ENCODE results near the gene PIK3C2G.

Gene PIK3C2G

DNA sequence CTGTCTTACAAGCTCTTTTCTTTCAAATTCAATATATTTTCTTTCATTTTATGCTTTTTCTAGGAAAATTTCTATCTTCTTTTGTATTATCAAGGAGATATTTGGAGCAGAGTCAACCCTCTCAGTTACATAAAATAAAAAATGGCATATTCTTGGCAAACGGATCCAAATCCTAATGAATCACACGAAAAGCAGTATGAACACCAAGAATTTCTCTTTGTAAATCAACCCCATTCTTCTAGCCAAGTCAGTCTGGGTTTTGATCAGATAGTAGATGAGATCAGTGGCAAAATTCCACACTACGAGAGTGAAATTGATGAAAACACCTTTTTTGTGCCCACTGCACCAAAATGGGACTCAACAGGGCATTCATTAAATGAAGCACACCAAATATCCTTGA lies 20.6 kb downstream of the PIK3C2G start:
- no peak for DNase-seq

DNA sequence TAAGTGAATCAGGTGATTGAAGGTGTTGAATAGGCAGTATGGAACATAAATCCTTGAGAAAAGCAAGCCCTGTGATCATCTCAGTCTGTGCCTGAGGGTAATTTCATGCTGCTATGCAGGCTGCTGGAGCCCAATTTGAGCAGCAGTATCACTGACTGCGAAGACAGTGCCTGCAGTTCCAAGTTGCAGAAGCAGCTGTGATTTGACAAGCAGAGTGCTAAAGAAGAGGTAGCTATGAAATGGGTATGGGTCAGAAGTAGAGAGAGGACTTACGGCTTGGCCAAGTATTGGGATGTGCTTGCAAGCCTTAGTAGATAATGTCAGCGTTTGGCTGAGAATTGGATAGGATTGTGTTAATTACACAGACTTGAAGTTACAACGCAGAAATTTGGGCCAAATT lies 22.5 kb downstream of the PIK3C2G start:
- no peak for DNase-seq

- DNase-seq = no peak
Measured at GRCh38 chr12:18284386-18284785, 23.1 kb downstream of the PIK3C2G start.

DNA sequence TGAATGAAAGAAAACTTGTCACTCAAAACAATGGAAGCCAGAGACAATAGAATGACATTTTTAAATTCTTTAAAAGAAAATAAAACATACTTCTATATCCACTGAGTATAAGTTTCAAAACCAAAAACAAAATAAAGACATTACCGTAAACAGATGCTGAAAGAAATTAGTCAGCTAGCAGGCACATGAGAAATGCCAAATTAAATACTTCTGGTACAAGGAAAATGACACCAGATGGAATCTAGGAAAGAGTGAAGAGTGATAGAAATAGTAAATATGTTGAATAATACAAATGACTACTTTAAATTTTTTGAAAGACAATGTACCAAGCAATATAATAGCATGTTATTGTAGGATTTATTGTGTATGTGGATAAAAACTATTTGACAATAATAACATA lies 23.8 kb downstream of the PIK3C2G start:
- DNase-seq = no peak

DNA sequence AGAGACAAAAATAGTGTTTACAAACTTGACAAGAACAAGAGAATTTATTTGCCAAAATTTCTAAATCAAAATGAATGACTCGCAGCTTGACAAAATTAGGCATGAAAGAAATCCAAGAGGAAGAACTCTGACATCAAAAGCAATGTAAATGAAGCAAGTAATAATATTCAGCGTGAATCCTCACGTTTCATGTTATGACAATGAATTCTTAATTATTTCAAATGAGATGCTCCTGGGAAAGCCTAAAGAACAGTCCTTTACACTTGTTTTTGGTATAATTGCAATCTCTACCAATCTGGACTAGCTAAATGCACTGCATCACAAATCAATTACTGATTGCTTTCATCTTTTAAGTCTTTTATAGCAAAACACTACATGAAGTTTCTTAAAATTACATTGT lies 29.1 kb downstream of the PIK3C2G start:
- no peak for DNase-seq

GRCh38 chr12:18294889-18295288 lies 33.6 kb downstream of the PIK3C2G start:
- no peak for DNase-seq

DNA sequence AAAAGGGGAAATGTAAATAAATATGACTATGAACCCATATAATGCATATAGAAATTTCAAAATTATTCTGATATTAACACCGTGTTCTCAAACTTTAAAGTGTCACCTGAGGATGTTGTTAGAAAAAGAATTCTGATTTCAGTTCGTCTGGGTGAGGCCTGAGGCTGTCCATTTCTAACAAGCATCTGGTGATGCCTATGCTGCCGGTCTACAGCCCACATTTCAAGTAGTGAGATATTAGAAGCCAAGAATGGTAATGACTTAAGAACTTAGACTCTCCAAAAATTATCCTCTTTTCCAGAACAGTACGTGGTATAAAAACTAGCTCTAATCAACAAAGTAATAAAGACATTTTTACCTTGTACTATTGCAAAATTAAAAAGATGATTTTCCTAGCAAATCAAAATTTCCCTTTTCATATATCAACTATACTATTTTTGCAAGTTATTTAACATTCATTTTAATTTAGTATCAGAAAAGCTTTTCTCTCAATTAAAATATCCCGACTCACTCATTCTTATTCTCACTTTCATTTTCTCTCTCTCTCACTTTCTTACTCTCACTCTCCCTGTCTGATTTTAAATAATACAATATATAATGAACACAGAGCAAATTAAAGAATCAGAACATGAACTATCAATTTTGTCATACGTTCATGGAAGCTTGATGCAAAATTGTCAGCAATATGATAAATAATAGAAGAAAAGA lies 35.0 kb downstream of the PIK3C2G start:
- no peak for DNase-seq

DNA sequence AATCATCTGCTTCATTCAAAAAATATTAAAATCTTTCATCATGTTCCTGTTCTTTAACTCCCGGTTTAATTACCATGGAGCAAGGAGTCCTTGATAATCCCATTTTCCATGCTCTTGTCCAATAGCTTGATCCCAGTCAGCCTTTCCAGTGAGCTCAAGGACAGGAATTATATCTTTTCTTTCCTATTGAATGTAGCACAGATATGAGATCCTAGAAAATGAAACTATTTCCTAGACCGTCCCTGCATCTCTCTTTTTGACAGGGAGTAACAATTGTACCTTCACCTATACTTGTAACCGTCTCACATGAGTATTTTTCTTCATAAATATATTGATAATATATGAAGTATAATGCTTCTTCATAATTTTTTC lies 35.6 kb downstream of the PIK3C2G start:
- no peak for DNase-seq

GRCh38 chr12:18297902-18298301 lies 36.6 kb downstream of the PIK3C2G start:
- no peak for DNase-seq

DNA sequence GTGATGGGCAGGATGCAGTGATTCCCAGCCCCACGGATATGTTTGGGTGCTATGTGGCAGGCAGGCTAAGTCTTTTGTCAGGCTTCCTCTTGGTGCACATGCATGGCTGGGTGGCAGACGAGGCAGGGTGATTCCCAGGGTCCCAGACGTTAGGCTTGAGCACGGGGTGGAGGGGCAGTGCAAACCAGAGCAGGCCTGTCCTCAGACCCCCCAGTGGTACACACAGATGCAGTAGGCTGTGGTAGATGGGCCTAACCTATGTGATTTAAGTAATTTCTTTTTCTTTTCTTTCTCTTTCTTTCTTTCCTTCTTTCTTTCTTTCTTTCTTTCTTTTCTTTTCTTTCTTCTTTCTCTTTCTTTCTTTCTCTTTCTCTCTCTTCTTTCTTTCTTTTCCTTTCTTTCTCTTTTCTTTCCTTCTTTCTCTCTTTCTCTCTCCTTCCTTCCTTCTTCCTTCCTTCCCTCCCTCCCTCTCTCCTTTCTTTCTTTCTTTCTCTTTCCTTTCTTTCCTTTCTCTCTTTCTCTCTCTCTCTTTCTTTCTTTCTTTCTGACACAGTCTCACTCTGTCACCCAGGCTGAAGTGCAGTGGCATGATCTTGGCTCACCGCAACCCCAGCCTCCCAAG lies 41.6 kb downstream of the PIK3C2G start:
- DNase-seq = no peak

GRCh38 chr12:18304609-18305008 lies 43.3 kb downstream of the PIK3C2G start:
- no peak for DNase-seq

GRCh38 chr12:18306311-18306710 lies 45.0 kb downstream of the PIK3C2G start:
- no peak for DNase-seq

GRCh38 chr12:18313306-18313705 lies 52.0 kb downstream of the PIK3C2G start:
- DNase-seq = no peak

GRCh38 chr12:18320036-18320617 lies 58.8 kb downstream of the PIK3C2G start:
- DNase-seq = no peak

DNA sequence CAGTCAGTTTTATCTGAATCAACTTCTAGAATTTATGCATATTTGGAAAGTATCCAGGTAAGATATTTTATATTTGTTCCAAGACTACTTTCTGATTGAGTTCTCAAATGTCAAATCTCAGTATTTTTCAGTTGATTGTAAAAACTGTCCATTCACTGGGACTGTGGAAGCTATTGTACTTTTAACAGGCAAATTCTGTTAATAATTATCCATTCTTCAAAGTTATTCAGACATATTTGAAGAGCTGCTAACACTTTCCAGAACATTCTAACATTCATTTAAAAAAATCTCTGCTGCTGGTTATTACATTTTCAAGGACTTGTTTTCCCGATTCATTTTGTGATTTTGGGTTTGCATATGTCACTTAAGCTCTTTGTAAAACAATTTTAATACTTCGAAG lies 59.7 kb downstream of the PIK3C2G start:
- DNase-seq = no peak

- DNase-seq = no peak
Measured at GRCh38 chr12:18323159-18323558, 61.8 kb downstream of the PIK3C2G start.

DNA sequence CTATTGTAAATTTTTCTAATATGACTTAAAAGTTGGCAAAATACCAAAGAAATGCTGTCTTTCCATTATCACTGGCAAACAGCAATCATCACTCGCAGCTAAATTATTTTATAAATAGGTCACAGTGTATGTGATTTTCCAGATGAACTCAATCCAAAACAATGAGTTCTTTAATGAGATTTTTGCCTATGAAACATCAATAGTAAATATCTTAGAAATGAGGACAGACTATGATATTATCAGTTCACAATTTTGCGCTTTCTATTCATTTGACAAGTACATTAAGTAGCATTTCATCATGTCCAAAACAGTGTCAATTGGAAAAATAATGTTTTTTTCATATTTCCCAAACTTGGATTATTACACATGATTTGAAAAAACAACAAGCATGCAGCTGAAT lies 65.7 kb downstream of the PIK3C2G start:
- no peak for DNase-seq

DNA sequence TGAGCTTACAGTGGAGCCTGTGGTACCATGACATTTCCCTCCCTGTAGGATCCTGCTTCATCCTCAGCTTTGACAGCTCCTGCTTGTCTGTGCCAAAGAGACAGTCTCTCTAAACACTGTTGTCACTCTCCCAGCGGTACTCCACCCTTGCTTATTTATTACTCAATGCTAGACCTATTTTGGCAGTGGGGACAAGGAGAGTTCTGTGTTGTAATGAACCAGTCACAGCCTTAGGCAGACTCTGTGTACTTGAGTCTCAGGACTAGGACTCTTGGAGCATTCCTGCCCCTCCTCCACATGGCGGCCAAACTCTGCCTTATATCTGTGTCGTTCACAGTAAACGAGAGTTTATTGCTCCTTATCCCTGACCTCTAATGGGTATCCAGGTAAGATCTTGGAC lies 70.9 kb downstream of the PIK3C2G start:
- no peak for DNase-seq

GRCh38 chr12:18339633-18340032 lies 78.3 kb downstream of the PIK3C2G start:
- DNase-seq = no peak

GRCh38 chr12:18340186-18340585 lies 78.9 kb downstream of the PIK3C2G start:
- no peak for DNase-seq

GRCh38 chr12:18340786-18341185 lies 79.5 kb downstream of the PIK3C2G start:
- DNase-seq = no peak

GRCh38 chr12:18343708-18344107 lies 82.4 kb downstream of the PIK3C2G start:
- DNase-seq = no peak

DNA sequence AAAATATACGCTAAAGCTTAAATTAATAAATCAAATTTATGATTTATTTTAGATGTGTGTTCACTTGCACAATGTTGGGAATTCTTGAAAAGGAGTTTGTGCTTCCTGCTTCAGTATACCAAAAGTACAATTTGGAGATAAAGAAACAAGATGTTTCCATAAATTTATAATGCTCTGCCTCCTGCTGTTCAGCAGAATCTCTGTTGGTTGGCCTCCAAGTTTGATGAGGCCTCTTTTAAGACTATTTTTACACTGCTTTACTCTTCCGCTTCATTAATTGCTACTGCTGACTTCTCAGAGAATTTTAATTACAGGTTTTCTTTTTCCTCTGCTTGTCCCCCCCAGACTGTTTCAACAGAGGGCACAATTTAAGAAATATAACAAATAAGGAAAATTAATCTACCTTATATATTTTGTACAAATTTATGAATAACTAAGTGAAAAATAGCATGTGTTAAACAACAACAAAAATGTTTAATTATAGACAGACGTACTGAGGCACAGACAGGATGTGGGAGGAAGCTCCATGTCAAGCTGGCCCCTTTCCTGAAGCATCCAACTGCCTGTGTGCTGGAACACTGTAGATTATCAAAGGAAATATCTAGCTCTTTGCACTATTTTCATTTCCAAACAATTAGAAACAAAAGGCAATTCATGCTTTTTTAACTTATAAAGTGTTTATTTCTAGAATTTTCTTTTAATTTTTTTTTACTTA lies 83.9 kb downstream of the PIK3C2G start:
- DNase-seq = peak; percentile 16

DNA sequence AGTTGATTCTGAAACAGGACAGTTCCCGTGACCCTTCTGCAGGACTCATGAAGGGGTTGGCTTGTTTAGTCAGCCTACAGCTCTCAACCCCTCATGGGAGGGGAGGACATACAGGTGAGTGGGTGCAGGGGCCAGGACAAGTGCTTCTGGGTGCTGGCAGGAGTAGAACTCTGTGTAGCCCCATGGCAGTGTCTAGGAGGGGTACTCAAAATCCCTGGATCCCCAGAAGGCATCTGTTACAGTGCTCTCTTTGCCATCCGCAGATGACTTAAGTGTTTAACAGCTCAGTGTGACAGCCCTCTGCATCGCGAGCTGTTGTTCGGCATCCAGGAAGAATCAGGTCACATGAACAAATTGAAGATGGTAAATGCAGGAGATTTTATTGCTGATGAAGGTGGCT lies 91.0 kb downstream of the PIK3C2G start:
- DNase-seq = no peak
